Measurements from ENCODE around the gene KSR1. TPM values are rescaled to one million over a fixed set of nuclear protein-coding genes. Genes with fewer than 3 reads are reported as not detected.
A peak's percentile ranks its signal among the peaks of the same experiment; 100 is the strongest.
"Not testable (repeated sequence)": the region's sequence is repeated elsewhere in the genome, so short reads cannot be mapped to it uniquely, and the experiment has no call there.

Gene KSR1
- polyA plus RNA-seq, 1 of the 3 experiments (the other 2 are of a cell fraction) = 7.5 TPM

- not testable (repeated sequence) for H3F3A ChIP-seq (replicated peaks; ENCODE audit: insufficient read depth); DNase-seq; H2AFZ ChIP-seq (ENCODE audit: low read depth); H3K4me1 ChIP-seq (ENCODE audit: control insufficient read depth in 1 of 2, insufficient read depth in 2 of 2, low read depth in 1 of 2, low read length in 1 of 2); H3K9me3 ChIP-seq; H4K20me1 ChIP-seq (ENCODE audit: insufficient read depth); H3K9me2 ChIP-seq; H3K27me3 ChIP-seq (ENCODE audit: insufficient read depth); H3K4me3 ChIP-seq (ENCODE audit: low read depth in 2 of 2, low read length in 1 of 2); H3K36me3 ChIP-seq (replicated peaks in 1 of 2; ENCODE audit: control insufficient read depth in 1 of 2, insufficient read depth in 2 of 2, low read length in 1 of 2); H3K9ac ChIP-seq; H3K4me2 ChIP-seq; H3K79me2 ChIP-seq (ENCODE audit: insufficient read depth); H3K27ac ChIP-seq (ENCODE audit: low read depth in 2 of 2, low read length in 1 of 2)
- CTCF ChIA-PET = interaction anchor here (2.6 to 17.8 kb wide), 4 partner anchors 8 to 225 kb away, joined by 7 to 286 read pairs (median 70); no protein-coding TSS in a partner anchor
- POLR2A ChIA-PET = interaction anchor here (1.8 kb wide), 1 partner anchor 100 kb away, joined by 4 read pairs; no protein-coding TSS in a partner anchor
- 25% methylated on average over 6 of the region's 8 CpGs for WGBS (ENCODE audit: low lambda C conversion rate)
Observed at GRCh38 chr17:27656620-27657019, 200.4 kb downstream of the KSR1 start.

- Histone ChIP-seq H2AFZ (ENCODE audit: low read depth) (no peak overlapping the region), H3K4me2 (no peak overlapping the region), H3K9me3 (no peaks in the 10 kb centered on the region), H3K9me2 (no peaks in the 10 kb centered on the region), H3F3A (replicated peaks; ENCODE audit: insufficient read depth) (no peaks in the 10 kb centered on the region), H3K27me3 (ENCODE audit: insufficient read depth) (no peaks in the 10 kb centered on the region), H3K36me3 (replicated peaks in 1 of 2; ENCODE audit: control insufficient read depth in 1 of 2, insufficient read depth in 2 of 2, low read length in 1 of 2) (no peaks in the 10 kb centered on the region), H3K4me1 (ENCODE audit: control insufficient read depth in 1 of 2, insufficient read depth in 2 of 2, low read depth in 1 of 2, low read length in 1 of 2) (no peaks in the 10 kb centered on the region; a peak in 1 of 4 replicates), H3K27ac (ENCODE audit: low read depth in 2 of 2, low read length in 1 of 2) (no peak overlapping the region), H3K9ac (no peak overlapping the region), H3K79me2 (ENCODE audit: insufficient read depth) (no peaks in the 10 kb centered on the region), H3K4me3 (ENCODE audit: low read depth in 2 of 2, low read length in 1 of 2) (no peak overlapping the region), H4K20me1 (ENCODE audit: insufficient read depth) (no peaks in the 10 kb centered on the region)
- ChIA-PET CTCF (interaction anchor here (0.8 to 17.8 kb wide), 6 partner anchors 11 to 223 kb away, joined by 3 to 286 read pairs (median 4); no protein-coding TSS in a partner anchor), POLR2A (no interaction called here)
- 32% methylated on average over 5 of the region's 5 CpGs for WGBS (ENCODE audit: low lambda C conversion rate)
- no peak for DNase-seq
- TF ChIP-seq CTCF (IDR thresholded peaks at IDR 0.05) = no peak
- TF ChIP-seq, protein P1, sequence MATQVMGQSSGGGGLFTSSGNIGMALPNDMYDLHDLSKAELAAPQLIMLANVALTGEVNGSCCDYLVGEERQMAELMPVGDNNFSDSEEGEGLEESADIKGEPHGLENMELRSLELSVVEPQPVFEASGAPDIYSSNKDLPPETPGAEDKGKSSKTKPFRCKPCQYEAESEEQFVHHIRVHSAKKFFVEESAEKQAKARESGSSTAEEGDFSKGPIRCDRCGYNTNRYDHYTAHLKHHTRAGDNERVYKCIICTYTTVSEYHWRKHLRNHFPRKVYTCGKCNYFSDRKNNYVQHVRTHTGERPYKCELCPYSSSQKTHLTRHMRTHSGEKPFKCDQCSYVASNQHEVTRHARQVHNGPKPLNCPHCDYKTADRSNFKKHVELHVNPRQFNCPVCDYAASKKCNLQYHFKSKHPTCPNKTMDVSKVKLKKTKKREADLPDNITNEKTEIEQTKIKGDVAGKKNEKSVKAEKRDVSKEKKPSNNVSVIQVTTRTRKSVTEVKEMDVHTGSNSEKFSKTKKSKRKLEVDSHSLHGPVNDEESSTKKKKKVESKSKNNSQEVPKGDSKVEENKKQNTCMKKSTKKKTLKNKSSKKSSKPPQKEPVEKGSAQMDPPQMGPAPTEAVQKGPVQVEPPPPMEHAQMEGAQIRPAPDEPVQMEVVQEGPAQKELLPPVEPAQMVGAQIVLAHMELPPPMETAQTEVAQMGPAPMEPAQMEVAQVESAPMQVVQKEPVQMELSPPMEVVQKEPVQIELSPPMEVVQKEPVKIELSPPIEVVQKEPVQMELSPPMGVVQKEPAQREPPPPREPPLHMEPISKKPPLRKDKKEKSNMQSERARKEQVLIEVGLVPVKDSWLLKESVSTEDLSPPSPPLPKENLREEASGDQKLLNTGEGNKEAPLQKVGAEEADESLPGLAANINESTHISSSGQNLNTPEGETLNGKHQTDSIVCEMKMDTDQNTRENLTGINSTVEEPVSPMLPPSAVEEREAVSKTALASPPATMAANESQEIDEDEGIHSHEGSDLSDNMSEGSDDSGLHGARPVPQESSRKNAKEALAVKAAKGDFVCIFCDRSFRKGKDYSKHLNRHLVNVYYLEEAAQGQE (IDR thresholded peaks at IDR 0.05; ENCODE audit: low read depth, low read length) = peak; percentile 91
- TF ChIP-seq FOXJ3 (CRISPR knock-in tag; IDR thresholded peaks at IDR 0.05) = no peak
Observed at GRCh38 chr17:27657620-27658019, 201.4 kb downstream of the KSR1 start.

GRCh38 chr17:27659683-27660082 is 203.4 kb downstream of the KSR1 start:
- ChIA-PET CTCF (interaction anchor here (0.9 to 17.8 kb wide), 4 partner anchors 8 to 218 kb away, joined by 3 to 286 read pairs (median 8); no protein-coding TSS in a partner anchor), POLR2A (no interaction called here)
- H3K9me3 ChIP-seq = no peaks in the 10 kb centered on the region
- H3K4me2 ChIP-seq = no peak overlapping the region
- DNase-seq = no peak
- no peaks in the 10 kb centered on the region for H4K20me1 ChIP-seq (ENCODE audit: insufficient read depth)
- WGBS (ENCODE audit: low lambda C conversion rate) = 37% methylated on average over 6 of the region's 6 CpGs
- no peak overlapping the region for H2AFZ ChIP-seq (ENCODE audit: low read depth)
- H3K36me3 ChIP-seq (replicated peaks in 1 of 2; ENCODE audit: control insufficient read depth in 1 of 2, insufficient read depth in 2 of 2, low read length in 1 of 2) = no peaks in the 10 kb centered on the region
- no peak overlapping the region for H3K9ac ChIP-seq
- TF ChIP-seq GABPA (IDR thresholded peaks at IDR 0.05; ENCODE audit: low read depth) = no peak
- TF ChIP-seq JUND (IDR thresholded peaks at IDR 0.05) = no peak
- no peak for TF ChIP-seq FOXJ3 (CRISPR knock-in tag; IDR thresholded peaks at IDR 0.05)
- TF ChIP-seq TAF1 (IDR thresholded peaks at IDR 0.05; ENCODE audit: borderline replicate concordance, low read depth, low read length) = no peak
- no peak for TF ChIP-seq EZH2phosphoT487 (IDR thresholded peaks at IDR 0.05; ENCODE audit: borderline replicate concordance, low read depth)
- TF ChIP-seq PBX3 (IDR thresholded peaks at IDR 0.05) = no peak
- no peak for TF ChIP-seq MAX (IDR thresholded peaks at IDR 0.05; ENCODE audit: low read depth)
- H3K27ac ChIP-seq (ENCODE audit: low read depth in 2 of 2, low read length in 1 of 2) = no peak overlapping the region
- no peaks in the 10 kb centered on the region for H3K79me2 ChIP-seq (ENCODE audit: insufficient read depth)
- no peaks in the 10 kb centered on the region for H3F3A ChIP-seq (replicated peaks; ENCODE audit: insufficient read depth)
- H3K4me3 ChIP-seq (ENCODE audit: low read depth in 2 of 2, low read length in 1 of 2) = no peak overlapping the region
- no peaks in the 10 kb centered on the region for H3K9me2 ChIP-seq
- no peaks in the 10 kb centered on the region for H3K4me1 ChIP-seq (ENCODE audit: control insufficient read depth in 1 of 2, insufficient read depth in 2 of 2, low read depth in 1 of 2, low read length in 1 of 2)
- H3K27me3 ChIP-seq (ENCODE audit: insufficient read depth) = no peaks in the 10 kb centered on the region
